Fibroblast of pulmonary artery (primary cell): ENCODE data around the gene TWNK.

Experiments used
- DNase-seq: peaks from one replicate; pipeline ENCODE4 v3.0.0-alpha.2; 2010; ENCODE audit warnings: low read depth
- H3K4me3 ChIP-seq: replicated peaks from 2 replicates; pipeline ENCODE4 v1.5.1; 2011; ENCODE audit warnings: low read depth, mild to moderate bottlenecking, control low read depth, low read length, moderate library complexity
- TF ChIP-seq, protein P1 (sequence below): IDR thresholded peaks from 2 replicates; pipeline ENCODE4 v1.5.1; 2011; ENCODE audit warnings: mild to moderate bottlenecking, control low read depth, low read length, inconsistent platforms; ENCODE audit errors: missing control alignments

The TWNK gene

DNA sequence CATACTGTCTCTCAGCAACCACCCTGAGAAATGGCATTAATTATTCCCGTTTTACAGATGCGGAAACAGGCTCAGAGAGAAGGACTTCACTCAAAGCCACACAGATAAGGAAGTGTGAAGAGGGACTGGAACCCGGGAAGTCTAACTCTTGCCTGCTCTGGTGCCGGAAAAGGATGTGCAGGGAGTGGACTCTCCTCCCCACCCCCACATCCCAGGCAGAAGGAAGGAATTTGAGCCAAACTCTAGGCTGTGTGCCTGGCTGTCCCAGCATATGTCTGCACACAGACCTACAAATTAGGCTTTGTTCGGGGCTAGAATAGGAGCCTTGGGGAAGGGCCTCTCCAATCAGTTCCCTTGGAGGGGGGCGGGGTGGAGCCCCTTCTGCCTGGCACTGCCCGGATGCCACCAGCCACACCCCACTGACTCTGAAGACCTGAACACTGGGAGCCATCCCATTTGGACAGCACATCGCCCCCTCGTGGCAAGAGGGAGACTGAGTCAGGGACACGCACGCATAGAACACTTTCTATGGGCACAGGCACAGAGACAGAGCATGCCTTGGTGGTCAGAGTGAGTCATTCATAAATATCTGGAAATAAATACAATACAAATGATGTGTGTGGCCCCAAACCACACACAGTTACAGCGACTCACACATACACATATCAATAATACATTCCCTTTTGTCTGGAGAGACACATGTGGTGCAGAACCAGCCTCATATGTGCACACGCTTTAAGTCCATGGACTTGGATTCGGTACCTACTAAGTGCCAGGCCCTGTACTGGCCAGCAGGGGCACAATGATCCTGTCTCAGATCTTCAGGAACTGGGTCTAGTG is 25.4 kb downstream of the TWNK start:
- H3K4me3 ChIP-seq: no peak overlapping the region
- peak; percentile 91 for DNase-seq
- TF ChIP-seq, protein P1, sequence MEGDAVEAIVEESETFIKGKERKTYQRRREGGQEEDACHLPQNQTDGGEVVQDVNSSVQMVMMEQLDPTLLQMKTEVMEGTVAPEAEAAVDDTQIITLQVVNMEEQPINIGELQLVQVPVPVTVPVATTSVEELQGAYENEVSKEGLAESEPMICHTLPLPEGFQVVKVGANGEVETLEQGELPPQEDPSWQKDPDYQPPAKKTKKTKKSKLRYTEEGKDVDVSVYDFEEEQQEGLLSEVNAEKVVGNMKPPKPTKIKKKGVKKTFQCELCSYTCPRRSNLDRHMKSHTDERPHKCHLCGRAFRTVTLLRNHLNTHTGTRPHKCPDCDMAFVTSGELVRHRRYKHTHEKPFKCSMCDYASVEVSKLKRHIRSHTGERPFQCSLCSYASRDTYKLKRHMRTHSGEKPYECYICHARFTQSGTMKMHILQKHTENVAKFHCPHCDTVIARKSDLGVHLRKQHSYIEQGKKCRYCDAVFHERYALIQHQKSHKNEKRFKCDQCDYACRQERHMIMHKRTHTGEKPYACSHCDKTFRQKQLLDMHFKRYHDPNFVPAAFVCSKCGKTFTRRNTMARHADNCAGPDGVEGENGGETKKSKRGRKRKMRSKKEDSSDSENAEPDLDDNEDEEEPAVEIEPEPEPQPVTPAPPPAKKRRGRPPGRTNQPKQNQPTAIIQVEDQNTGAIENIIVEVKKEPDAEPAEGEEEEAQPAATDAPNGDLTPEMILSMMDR: peak; percentile 63

DNA sequence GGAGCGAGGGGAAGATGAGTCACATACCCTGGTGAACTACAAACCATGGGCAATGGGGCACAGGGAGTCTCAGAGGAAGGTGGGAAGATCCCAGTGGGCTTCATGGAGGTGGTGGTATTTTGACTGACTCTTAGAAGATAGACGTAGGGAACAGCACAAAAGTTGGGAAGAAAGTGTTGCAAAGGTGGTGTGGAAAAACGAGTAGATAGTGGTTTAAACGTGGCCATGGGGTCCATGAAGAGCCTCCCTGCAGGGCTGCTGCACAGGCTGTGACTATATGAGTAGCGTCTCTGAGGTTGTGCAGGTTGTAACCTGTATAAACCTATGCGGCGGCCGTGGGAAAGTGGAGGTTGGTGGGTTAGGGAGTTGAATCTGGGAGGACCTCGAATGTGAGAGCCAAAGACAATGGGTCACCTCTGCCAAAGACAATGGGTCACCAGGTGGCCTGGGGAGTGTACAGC is 26.1 kb downstream of the TWNK start:
- DNase-seq: no peak
- H3K4me3 ChIP-seq: no peak overlapping the region
- TF ChIP-seq, protein P1: no peak

DNA sequence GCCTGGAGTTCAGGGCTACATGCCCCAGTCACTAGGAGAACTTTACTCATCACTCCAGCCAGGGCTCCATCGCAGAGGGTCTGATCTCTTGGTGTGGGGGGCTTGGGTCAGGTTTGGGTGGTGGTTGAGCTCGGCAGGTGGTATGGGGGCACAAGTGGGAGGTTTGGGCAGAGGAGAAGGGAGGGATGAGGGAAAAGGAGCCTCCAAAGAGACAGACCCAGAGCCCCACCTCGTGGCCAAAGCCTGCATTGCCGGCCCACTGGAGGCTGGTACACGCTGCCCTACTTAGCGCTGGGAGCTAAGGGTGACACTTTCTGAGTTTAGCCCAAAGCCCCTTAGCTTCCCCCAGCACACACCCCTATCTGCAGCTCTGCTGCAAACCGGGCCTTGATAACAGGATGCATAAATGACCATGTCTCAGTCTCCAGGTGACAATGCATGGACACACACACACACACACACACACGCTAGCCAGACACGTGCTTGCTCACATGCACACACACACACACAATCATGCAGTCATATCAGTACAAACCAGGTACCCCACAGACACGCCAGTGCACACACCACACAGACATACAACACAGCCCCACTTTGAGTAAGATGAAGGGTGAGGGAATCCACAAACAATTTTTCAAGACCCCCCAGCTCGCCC is 27.0 kb downstream of the TWNK start:
- TF ChIP-seq, protein P1: peak; percentile 96
- H3K4me3 ChIP-seq: no peak overlapping the region
- peak; percentile 73 for DNase-seq

DNA sequence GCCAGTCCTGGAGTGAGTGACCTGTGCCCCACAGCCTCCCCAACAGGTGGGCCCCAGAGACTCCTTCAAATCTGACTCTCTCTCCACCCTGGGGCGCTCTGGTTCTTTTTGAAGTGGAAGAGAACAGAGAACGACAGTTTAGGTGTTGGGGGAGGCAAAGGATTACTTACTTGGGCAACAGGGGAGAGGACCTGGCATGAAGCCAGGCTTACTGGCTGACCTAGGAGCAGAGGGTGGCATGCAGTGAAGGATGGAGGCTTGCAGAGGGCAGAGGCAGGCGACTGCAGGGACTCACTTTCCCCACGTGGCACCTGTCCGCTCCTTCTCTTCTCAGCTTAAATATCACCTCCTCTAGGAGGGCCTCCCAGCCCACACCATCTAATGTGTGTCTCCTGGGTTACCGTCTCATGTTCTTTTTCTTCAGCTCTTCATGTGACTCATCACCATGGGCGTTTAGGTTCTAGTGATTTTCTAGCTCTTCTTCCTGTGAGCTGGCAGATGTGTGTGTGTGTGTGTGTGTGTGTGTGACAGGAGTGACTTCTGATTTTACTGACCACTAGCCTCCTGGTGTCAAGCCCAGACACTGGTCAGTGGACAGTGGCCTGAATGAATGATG is 27.7 kb downstream of the TWNK start:
- TF ChIP-seq, protein P1: no peak
- no peak overlapping the region for H3K4me3 ChIP-seq
- peak; percentile 87 for DNase-seq

DNA sequence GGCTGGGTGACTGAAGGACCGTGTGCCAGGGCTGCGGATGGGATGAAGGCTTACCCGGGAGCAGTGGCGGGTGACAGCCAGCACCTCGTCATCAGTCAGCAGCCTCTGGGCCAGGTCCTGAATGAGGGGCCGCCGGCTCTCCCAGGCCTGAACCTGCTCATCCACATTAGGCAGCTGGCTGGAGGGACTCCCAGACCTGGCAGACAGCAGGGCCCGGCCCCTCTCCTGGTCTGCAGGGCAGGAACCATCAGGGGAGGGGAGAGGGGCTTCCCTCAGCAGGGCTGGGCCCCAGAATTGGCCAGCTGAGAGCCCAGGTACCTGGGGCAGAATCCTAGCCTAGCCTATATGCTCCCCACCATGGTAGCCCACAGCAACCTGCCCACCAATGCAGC is 28.2 kb downstream of the TWNK start:
- H3K4me3 ChIP-seq: no peak overlapping the region
- DNase-seq: no peak
- TF ChIP-seq, protein P1: no peak

DNA sequence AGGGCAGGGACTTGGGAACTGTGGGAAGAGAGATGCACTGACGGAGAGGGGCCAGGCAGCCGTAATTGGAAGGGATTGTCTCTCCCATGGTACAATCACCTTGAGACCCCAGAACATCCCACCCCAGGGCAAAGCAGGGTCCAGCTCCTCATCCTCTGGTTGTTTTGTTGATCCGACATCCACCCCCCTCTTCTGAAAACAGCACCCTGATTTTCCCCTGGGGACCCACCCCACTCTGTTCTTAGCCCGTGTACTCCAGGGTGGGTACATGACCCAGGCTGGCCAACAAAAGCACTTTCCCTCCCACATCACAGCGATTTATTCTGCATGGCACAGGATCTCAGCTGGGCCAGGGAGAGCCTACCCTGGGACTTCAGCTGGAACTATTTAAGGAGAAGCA is 29.5 kb downstream of the TWNK start:
- no peak for DNase-seq
- TF ChIP-seq, protein P1: no peak
- H3K4me3 ChIP-seq: no peak overlapping the region
